Measurements from ENCODE around the gene ZPBP2.
A peak's percentile ranks its signal among the peaks of the same experiment; 100 is the strongest.

Gene ZPBP2

DNA sequence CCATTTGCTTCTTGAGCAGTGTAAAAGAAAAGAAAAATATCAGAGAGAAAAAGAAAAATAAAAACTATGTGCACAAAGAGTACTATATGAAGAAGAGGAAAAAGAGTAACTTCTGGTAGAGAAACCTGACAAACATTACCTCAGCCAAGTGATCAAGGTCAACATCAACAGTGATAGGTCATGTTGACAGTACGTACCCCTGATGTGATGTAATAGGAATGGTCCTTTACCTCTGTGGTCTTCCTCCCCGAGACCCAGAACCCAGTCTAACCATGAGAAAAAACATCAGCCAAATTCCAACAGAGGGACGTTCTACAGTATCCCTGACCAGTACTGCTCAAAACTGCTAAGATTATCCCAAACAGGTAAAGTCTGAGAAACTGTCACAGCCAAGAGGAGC is 46.0 kb downstream of the ZPBP2 start:
- DNase-seq (ENCODE audit: low read depth): no peak

DNA sequence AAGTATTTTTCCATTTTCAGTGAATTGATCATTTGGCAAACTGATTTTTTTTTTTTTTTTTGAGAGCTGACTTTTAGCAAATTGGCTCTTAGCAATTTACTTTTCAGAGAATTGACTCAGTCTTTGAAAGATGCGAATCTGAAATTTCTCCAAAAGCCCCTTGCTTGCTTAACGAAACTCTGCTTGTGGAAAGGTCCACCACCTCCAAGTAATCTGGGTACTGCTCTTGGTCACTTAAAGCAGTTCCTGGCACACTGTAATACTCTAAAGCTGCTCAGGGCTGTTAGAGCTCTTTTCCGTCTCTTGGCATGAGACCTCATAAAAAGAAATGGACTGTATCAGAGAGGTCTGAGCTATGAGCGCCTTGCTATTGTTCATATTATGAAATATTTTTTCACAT is 47.6 kb downstream of the ZPBP2 start:
- DNase-seq (ENCODE audit: low read depth): no peak

DNA sequence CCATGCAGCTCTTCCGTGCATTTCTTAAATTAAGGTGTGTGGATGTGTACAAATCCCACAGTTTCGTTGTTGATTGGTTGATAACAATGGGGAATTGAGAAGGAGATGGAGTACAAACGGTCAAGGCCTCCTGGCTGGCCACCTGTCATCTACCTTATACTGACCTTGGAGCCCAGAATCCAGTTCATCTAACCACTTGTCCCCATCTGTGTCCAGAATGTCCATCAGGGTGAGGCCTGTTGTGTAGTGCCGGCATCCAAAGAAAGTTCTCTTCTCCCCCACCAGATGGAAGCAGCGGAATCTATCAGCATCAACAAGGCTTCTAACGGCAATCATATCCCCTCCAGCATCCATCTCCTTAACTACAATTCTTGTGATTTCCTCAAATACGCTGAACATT is 48.9 kb downstream of the ZPBP2 start:
- no peak for DNase-seq (ENCODE audit: low read depth)

DNA sequence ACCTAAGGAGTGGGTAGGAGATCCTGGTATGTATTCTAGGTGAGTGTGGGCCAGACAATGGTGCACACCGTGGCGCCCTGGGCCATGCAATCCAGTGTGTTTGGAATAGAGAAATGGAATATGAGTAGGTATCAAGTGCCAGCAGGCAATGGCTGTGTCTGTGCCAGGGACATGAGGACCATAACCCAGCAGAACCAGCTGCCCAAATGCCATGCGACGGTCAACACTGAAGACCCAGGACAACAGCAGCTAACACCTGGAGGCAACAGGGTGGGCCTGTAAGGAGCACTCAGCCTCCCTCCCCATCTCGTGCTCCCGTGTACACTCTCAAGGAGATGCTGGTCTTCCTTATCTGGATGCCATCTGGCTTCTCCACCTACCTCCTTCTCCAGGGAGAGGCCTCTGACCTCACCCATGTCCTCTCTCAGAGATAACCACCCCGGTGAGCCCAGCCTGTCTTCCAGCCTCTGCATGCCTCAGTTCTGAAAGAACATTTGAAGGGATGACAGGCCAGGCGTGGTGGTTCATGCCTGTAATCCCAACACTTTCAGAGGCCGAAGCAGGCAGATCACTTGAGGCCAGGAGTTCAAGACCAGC is 51.2 kb downstream of the ZPBP2 start:
- no peak for DNase-seq (ENCODE audit: low read depth)

DNA sequence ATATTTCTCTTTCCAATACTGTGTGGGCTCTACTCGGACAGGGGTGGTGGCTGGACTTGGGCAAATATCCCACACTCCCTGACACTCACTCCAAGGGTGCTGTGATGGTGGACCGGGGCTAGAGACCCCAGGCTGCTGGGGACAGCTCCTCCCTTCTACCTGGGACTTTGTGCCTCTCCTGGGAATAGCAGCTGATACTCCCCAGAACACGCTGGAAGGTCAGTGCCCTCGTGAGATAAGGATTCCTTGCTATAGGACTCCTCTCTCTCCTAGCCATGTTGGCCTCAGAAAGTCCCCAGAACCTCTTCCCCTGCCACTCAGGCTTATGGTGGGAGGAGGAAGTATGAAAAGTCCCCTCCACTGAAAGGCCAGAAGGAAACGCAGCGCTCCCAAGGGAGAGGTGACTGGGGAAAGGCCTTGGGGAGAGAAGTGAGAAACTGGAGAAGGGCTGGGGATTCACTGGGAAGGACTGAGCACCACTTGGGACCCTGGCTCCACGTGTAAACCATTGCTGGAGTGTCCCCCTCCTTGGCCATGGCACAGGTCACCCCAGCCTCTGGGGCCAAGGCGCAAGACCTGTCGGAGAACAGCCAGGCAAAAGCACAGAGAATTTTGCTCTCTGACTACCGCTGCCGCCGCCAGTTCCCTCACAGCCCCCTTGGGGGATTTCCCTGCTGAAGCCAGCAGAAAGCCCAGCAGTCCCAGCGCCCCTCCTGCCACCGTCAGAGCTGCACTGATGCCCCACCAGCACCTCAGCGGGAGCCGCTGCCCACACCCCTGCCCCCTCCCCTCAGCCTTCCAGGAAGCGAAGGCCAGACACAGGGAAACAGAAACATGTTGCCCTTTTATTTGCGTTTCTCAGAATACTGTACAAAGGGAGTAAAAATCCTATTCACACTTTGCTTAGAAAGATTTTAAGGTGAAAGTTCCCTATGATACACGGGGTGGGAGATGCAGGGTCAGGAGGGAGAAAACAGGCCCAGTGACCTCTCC is 52.5 kb downstream of the ZPBP2 start:
- DNase-seq (ENCODE audit: low read depth): no peak

DNA sequence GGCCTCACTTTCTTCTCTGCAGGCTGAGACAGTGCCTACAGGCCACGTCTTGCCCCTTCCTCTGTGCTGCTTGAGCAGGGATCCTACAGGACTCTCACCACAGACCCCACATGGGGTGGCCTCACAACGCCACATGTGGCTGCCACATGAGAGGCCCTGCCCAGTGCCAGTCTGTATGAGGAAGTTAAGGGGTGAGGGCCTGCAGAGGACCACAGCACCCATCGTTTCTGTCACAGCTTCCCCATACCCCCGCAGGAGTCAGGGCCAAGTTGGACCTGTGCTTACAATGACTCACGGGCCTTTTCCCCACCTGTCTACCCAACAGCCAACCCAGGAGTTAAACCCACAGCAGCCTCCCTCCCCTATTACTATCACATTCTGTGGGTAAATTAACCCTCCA is 53.3 kb downstream of the ZPBP2 start:
- no peak for DNase-seq (ENCODE audit: low read depth)

DNA sequence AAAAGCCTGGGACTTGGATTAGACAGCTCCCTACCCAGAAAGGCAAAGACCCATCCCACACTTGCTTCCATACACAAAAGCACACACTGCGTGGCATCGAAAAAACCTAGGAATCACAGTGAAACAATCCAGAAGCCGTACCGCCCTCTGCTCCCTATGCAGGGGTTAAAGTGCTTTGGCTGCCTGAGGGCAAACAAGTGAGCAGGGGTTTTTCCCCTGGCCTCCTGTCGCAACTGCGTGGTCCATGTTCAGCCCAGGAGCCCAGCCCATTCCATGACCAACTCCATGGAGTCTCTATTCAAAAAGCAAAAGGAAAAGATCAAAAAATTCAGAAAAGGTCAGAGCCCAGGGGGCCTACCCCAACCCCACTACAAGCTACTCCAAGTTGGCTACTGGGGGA is 54.0 kb downstream of the ZPBP2 start:
- DNase-seq (ENCODE audit: low read depth): no peak

DNA sequence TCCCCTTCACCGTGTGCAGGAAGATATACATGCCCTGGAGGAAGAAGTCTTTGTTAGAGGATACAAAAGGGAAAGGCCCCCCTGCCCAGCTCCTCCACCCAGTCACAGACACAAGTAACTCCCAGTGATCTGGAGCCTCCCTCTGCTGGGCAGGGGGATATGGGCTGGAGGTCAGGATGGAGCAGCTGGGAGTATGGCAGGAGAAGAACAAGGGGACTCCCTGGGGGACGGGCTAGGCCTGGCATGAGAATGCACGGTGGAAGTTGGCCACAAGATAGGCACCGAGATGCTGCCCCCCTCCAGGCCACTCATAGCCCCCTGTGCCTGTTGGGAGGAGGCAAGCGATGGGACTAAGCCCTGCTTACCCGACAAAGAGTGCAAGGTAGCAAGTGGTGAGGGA is 55.2 kb downstream of the ZPBP2 start:
- DNase-seq (ENCODE audit: low read depth): no peak

DNA sequence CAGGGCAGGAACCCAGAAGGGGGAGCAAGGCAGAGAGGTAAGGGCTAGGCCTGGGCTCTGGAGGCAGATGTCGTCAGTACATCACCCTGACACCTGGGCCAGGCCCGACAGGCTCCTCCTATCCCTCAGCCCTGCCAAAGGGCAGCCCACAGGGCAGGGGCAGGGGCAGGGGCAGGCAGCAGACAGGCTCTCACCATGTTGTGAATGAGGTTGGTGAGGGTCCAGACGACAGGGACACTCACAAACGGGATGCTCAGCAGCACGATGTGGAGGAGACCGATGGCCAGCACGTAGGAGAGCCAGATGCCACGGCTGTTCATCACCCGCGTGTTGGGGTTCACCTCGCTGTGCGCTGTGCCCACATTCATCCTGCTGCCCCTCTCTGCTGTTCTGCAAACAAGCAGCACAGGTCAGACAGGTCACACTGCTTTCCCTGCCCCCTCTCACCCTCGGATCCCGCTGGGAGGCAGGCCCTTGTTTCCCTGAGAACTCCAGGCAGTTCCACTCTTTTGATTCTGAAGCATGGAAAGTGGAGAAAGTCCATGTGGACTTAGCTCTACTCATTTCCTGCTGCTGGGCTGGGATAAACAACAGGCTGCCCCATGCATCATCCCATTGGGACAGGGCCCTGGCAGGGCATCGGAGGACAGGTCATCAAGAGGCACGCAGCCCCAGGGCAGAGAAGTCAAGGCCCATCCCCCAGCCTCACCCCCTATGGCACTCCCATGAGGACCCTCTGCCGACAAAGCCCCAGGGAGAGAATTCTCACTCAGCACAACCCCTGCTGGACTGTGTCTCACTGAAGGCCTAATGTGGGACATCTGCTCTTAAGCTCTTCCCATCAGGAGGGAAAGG is 56.1 kb downstream of the ZPBP2 start:
- DNase-seq (ENCODE audit: low read depth): no peak

DNA sequence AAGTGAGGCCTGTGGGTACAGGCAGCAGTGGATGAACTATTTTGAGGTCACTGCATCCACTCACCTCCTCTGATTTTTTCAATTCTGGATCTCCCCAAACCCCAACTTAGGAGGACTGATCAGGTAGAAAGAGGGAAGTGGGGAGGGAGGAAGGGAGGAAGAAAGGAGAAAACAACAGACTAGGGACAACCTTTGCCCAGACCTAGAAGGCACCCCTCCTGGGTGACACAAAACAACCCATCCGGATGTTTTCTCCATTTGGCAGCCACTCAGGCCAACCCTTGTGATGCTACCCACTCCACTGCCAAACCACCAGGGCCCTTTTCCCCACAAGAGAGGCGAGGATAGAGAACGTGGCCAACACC is 56.7 kb downstream of the ZPBP2 start:
- no peak for DNase-seq (ENCODE audit: low read depth)

DNA sequence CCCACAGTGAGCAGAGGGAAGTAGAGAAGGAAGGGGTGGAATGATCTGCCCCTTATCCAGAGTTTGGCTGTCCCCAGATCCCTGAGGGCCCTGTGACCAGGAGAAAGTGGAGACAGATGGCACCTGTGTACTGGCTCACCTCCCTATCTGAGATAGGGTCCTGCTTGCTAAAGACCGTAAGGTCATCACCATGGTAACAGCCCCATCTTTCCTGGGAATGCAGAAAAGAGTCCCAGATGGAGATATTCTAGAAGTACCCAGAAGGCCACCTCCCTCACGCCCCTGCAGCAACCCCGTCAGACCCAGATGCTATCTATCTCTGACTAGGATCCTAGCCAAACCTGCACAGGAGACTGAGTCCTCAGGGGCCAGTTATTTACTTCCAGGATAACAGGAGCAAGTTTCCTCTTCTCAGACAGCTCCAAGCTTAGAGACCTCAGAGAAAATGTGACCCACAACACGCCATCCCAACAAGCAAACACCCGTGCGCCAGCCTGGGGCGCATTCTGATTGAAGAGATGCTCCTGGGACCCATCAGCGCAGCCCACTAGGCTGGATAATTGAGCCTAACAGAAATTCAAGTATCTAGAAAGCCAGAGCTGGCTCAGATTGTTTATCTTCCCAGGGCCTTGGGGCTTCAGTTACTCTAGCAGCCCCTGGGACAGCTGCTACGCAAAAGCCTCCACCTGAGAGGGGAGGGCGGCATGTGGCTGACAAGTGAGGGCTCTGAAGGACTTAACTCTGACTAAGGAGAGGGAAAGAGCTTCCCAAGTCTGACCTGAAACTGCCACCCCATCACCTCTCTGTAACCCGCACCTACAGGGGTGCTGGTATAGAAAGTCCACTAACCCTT is 57.5 kb downstream of the ZPBP2 start:
- DNase-seq (ENCODE audit: low read depth): no peak

DNA sequence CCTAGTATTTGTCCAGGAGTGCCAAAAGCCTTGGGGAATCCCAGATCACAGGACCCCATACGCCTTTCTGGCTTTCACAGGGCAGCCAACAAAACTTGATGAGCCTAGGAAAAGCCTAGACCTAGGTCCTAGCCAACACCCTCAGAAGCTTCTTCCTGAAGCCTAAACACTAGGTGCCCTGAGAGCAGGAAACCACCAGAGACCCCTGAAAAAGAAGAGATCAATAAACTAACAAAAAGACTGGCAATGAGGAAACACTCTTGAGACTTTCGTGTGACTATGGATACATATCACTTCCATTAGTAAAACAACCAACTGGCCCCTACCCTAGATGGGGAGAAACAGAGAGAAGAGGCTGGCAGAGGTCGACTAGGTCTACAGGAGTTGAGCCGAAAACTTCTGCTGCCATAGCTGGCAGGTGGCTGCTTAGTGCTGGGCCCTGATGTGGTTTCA is 58.2 kb downstream of the ZPBP2 start:
- DNase-seq (ENCODE audit: low read depth): no peak

DNA sequence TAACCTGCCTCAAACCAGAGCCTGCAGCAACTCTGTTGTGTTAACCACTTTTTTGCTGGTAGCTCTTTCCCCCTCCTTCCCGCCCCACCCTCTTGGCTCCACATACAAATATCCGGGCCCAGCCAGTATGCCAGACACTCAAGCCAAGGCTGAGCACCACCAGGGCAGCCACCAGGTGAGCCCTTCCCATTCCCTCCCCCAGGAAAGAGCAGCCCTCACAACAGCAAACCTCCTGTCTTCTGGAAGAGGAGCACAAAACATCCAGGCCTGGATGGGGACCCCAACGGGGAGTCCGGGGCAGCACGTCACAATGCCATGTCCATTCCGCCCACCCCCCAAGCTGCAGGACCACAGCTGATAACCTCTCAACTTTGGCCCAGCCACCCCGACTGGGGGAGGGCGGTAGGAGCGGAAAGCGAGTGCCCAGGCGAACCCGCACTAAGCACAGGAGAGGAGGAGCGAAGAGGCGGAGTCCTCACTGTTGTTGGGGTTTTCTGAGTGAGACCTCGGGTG is 58.6 kb downstream of the ZPBP2 start:
- DNase-seq (ENCODE audit: low read depth): peak; percentile 38

Data from fibroblast of gingiva (primary cell).